GM23338 (cell line): Measurements from ENCODE around the gene NEO1. TPM values are rescaled to one million over a fixed set of nuclear protein-coding genes. Genes with fewer than 3 reads are reported as not detected.

ENCODE experiments used
- ATAC-seq: fragments of 200-7000 bp; cut with Tn5 transposase; 3 replicates; pipeline ENCODE4 v1.9.1; 2020
- DNase-seq: peaks from one replicate; pipeline ENCODE4 v3.0.0-alpha.2; 2015; ENCODE audit warnings: low spot score
- H2AFZ ChIP-seq: fragments of 200-600 bp; sonication (generic); 2 replicates; pipeline ENCODE4 v1.8.0; 2016; ENCODE audit warnings: antibody characterized with exemption, mild to moderate bottlenecking, moderate library complexity
- H3F3A ChIP-seq: fragments of 200-600 bp; sonication (generic); replicated peaks from 2 replicates; pipeline ENCODE4 v1.8.0; 2017; ENCODE audit warnings: antibody characterized with exemption, mixed run types, low read depth
- H3K27ac ChIP-seq: fragments of 200-600 bp; sonication (generic); 2 replicates; pipeline ENCODE4 v1.6.1; 2016; ENCODE audit warnings: low read depth
- H3K27me3 ChIP-seq: fragments of 200-600 bp; sonication (generic); 2 replicates; pipeline ENCODE4 v1.8.0; 2016; ENCODE audit warnings: mild to moderate bottlenecking, mixed run types, moderate library complexity; ENCODE audit not compliant: insufficient read depth
- H3K36me3 ChIP-seq: fragments of 200-600 bp; sonication (generic); 2 replicates; pipeline ENCODE4 v1.8.0; 2016; ENCODE audit warnings: mild to moderate bottlenecking; ENCODE audit not compliant: insufficient read depth
- H3K4me1 ChIP-seq: fragments of 200-600 bp; sonication (generic); 2 replicates; pipeline ENCODE4 v1.8.0; 2016; ENCODE audit warnings: mild to moderate bottlenecking, moderate library complexity; ENCODE audit not compliant: insufficient read depth
- H3K4me2 ChIP-seq: fragments of 200-600 bp; sonication (generic); 2 replicates; pipeline ENCODE4 v1.7.1; 2017; ENCODE audit warnings: mixed run types
- H3K4me3 ChIP-seq: fragments of 200-600 bp; sonication (generic); 2 replicates; pipeline ENCODE4 v1.6.1; 2016; ENCODE audit warnings: mixed run types
- H3K79me2 ChIP-seq: fragments of 200-600 bp; sonication (generic); replicated peaks from 2 replicates; pipeline ENCODE4 v1.8.0; 2017; ENCODE audit warnings: mild to moderate bottlenecking; ENCODE audit not compliant: insufficient read depth
- H3K9me2 ChIP-seq: fragments of 200-600 bp; sonication (generic); 2 replicates; pipeline ENCODE4 v1.8.0; 2017; ENCODE audit not compliant: insufficient read depth
- H4K20me1 ChIP-seq: fragments of 200-600 bp; sonication (generic); replicated peaks from 2 replicates; pipeline ENCODE4 v1.8.0; 2017; ENCODE audit warnings: mild to moderate bottlenecking; ENCODE audit not compliant: insufficient read depth
- H3K27ac Mint-ChIP-seq: 2 replicates; pipeline ENCODE4 v1.8.0; 2020; ENCODE audit warnings: inconsistent platforms, mild to moderate bottlenecking, moderate library complexity, mixed read lengths
- H3K27me3 Mint-ChIP-seq: 3 replicates; pipeline ENCODE4 v1.8.0; 2022; ENCODE audit warnings: low read depth, mild to moderate bottlenecking, moderate library complexity, mixed read lengths, inconsistent platforms; ENCODE audit not compliant: insufficient read depth, poor library complexity
- H3K36me3 Mint-ChIP-seq: 3 replicates; pipeline ENCODE4 v1.8.0; 2021; ENCODE audit warnings: low read depth, mild to moderate bottlenecking, inconsistent platforms, moderate library complexity, mixed read lengths
- H3K4me1 Mint-ChIP-seq: 3 replicates; pipeline ENCODE4 v1.8.0; 2020; ENCODE audit warnings: mild to moderate bottlenecking, inconsistent platforms, mixed read lengths
- H3K4me3 Mint-ChIP-seq: 3 replicates; pipeline ENCODE4 v1.8.0; 2021; ENCODE audit warnings: moderate library complexity, mild to moderate bottlenecking, inconsistent platforms, mixed read lengths
- H3K9me3 Mint-ChIP-seq: 3 replicates; pipeline ENCODE4 v1.8.0; 2020; ENCODE audit warnings: moderate library complexity, mild to moderate bottlenecking, inconsistent platforms, mixed read lengths
- CREB1 ChIP-seq: fragments of 250-450 bp; sonication (Bioruptor Pico); IDR thresholded peaks from 2 replicates; pipeline ENCODE4 v1.5.0; 2020; ENCODE audit warnings: low read depth, mild to moderate bottlenecking, moderate library complexity
- CTCF ChIP-seq, 2 experiments: fragments of 200-600 bp in 1 of 2; sonication (generic) in 1 of 2; conservative IDR thresholded peaks; 2 replicates each; pipeline versions ENCODE4 v1.5.1 to v1.6.1; 2016 to 2017; ENCODE audit warnings: antibody characterized with exemption in 2 of 2, low read depth in 2 of 2, mild to moderate bottlenecking in 2 of 2, moderate library complexity in 1 of 2
- ETS1 ChIP-seq: IDR thresholded peaks from 2 replicates; pipeline ENCODE4 v1.6.1; 2016; ENCODE audit warnings: antibody characterized with exemption
- EZH2 ChIP-seq: fragments of 200-600 bp; sonication (generic); IDR thresholded peaks from one replicate; pipeline ENCODE4 v1.8.0; 2017; ENCODE audit warnings: antibody characterized with exemption, mild to moderate bottlenecking, low read depth; ENCODE audit not compliant: unreplicated experiment
- JUNB ChIP-seq: IDR thresholded peaks from one replicate; pipeline ENCODE4 v1.6.1; 2016; ENCODE audit warnings: antibody characterized with exemption; ENCODE audit not compliant: unreplicated experiment
- NANOG ChIP-seq: IDR thresholded peaks from 2 replicates; pipeline ENCODE4 v1.6.1; 2016; ENCODE audit warnings: antibody characterized with exemption, borderline replicate concordance
- POLR2AphosphoS5 ChIP-seq: IDR thresholded peaks from 2 replicates; pipeline ENCODE4 v1.6.1; 2016; ENCODE audit warnings: antibody characterized with exemption, low read depth
- REST ChIP-seq: IDR thresholded peaks from one replicate; pipeline ENCODE4 v1.6.1; 2018; ENCODE audit warnings: antibody characterized with exemption; ENCODE audit not compliant: unreplicated experiment
- STAT1 ChIP-seq: IDR thresholded peaks from one replicate; pipeline ENCODE4 v1.6.1; 2016; ENCODE audit warnings: antibody characterized with exemption; ENCODE audit not compliant: unreplicated experiment
- ZNF114 ChIP-seq: fragments of 250-450 bp; sonication (Bioruptor Pico); IDR thresholded peaks from 2 replicates; pipeline ENCODE4 v1.5.0; 2020; ENCODE audit warnings: mild to moderate bottlenecking, moderate library complexity
- ZNF331 ChIP-seq: fragments of 250-450 bp; sonication (Bioruptor Pico); IDR thresholded peaks from 2 replicates; pipeline ENCODE4 v1.5.0; 2020; ENCODE audit warnings: low read depth, mild to moderate bottlenecking, moderate library complexity
- ZNF462 ChIP-seq: fragments of 250-450 bp; sonication (Bioruptor Pico); IDR thresholded peaks from 2 replicates; pipeline ENCODE4 v1.5.0; 2020; ENCODE audit warnings: mild to moderate bottlenecking, moderate library complexity
- polyA plus RNA-seq: library from polyadenylated mRNA; unstranded; fragments of >200 nt; fragmentation: Nextera tagmentation; extraction: Ambion mirVana; gene quantifications from 2 replicates; pipeline ENCODE4 v1.2.1, GENCODE V29; 2016
- total RNA-seq: library from RNA; depleted of rRNA; stranded (reverse); fragments of >200 nt; shearing (Covaris generic); gene quantifications from 2 replicates; pipeline ENCODE4 v1.2.3, GENCODE V29; 2014

NEO1 gene
- total and polyA plus RNA-seq, 2 experiments from 2014 or later: 8.4 to 45.8 TPM

GRCh38 chr15:73146419-73146818 lies 94.2 kb downstream of the NEO1 start:
- no peaks in the 10 kb centered on the region for H3K79me2 ChIP-seq
- DNase-seq: no peak
- H3K27ac ChIP-seq: no peak overlapping the region
- no peaks in the 10 kb centered on the region for H3K27me3 ChIP-seq
- H3F3A ChIP-seq: no peaks in the 10 kb centered on the region
- H3K9me2 ChIP-seq: no peaks in the 10 kb centered on the region
- no peak overlapping the region for H3K4me3 ChIP-seq
- ATAC-seq: no peak
- TF ChIP-seq ZNF462 (CRISPR knock-in tag) (no peak), JUNB (no peak), ZNF114 (CRISPR knock-in tag) (no peak), CTCF (conservative IDR thresholded peaks at IDR 0.05; ENCODE audit: low read depth in 2 of 2) (no peak), REST (no peak), CREB1 (CRISPR knock-in tag) (no peak), NANOG (no peak), POLR2AphosphoS5 (no peak), ETS1 (no peak), EZH2 (no peak), ZNF331 (no peak), STAT1 (no peak)
- no peaks in the 10 kb centered on the region for H3K4me1 ChIP-seq
- no peaks in the 10 kb centered on the region for H3K9me3 Mint-ChIP-seq
- H3K36me3 ChIP-seq: no peaks in the 10 kb centered on the region; the same call in 1 of the 2 replicates
- H4K20me1 ChIP-seq: no peaks in the 10 kb centered on the region
- H3K4me2 ChIP-seq: no peak overlapping the region
- no peak overlapping the region for H2AFZ ChIP-seq
- peaks cover 12% of the 10 kb centered on the region for H3K36me3 Mint-ChIP-seq
- H3K27me3 Mint-ChIP-seq: no peaks in the 10 kb centered on the region
- H3K4me1 Mint-ChIP-seq: peaks cover 3% of the 10 kb centered on the region
- H3K27ac Mint-ChIP-seq: no peak overlapping the region
- H3K4me3 Mint-ChIP-seq: no peak overlapping the region
